Measurements from ENCODE around the gene MAST4.

DNA sequence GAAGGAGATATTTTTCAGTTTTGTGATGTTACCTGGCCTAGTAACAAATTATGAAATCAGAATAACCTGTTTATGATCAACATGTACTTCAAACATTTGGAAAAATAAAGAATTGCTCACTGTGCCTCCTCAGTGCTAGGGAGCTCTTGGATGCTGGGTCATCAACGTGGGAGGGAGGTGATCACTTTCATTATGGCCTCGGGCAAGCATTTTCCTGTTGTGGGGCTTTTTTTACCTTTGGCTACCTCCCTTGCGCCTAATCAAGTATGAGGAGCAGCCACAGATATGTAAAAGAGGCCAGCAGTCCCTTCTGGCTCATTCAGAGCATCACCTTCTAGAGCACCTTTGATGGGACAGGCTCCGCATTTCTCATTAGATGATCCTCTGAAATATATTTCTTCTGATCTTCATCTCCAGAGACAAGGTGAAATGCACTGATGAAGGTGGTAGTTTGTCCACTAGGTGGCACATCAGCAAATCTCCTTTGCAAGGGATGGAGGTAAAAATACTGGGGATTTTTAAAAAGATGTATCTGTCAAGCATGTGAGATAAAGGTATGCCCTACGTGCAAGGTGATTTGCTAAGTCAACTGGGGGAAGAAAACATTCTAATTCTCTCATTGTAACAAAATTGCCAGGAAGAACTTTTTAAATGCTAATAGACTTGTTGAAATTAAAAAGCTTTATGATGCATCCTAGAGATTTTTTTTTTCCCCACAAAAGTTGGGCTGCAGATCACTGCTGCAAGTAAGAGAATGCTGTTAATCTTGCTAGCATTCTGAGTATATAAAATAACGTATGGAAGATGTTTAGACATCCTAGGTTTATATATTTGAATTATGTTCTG, 218.2 kb downstream of the MAST4 start:
- TF ChIP-seq, protein P1, sequence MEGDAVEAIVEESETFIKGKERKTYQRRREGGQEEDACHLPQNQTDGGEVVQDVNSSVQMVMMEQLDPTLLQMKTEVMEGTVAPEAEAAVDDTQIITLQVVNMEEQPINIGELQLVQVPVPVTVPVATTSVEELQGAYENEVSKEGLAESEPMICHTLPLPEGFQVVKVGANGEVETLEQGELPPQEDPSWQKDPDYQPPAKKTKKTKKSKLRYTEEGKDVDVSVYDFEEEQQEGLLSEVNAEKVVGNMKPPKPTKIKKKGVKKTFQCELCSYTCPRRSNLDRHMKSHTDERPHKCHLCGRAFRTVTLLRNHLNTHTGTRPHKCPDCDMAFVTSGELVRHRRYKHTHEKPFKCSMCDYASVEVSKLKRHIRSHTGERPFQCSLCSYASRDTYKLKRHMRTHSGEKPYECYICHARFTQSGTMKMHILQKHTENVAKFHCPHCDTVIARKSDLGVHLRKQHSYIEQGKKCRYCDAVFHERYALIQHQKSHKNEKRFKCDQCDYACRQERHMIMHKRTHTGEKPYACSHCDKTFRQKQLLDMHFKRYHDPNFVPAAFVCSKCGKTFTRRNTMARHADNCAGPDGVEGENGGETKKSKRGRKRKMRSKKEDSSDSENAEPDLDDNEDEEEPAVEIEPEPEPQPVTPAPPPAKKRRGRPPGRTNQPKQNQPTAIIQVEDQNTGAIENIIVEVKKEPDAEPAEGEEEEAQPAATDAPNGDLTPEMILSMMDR (IDR thresholded peaks at IDR 0.05), result peak; percentile 86
- TF ChIP-seq EZH2phosphoT487 (IDR thresholded peaks at IDR 0.05), result no peak

Data from neural progenitor cell (in vitro differentiated cells).